IMR-90 (cell line): ENCODE data around the gene SLC66A1. TPM values are rescaled to one million over a fixed set of nuclear protein-coding genes. Genes with fewer than 3 reads are reported as not detected.

Experiments used
- ATAC-seq: fragments of 200-7000 bp; cut with Tn5 transposase; 2 replicates; pipeline ENCODE4 v1.9.1; 2020; ENCODE audit warnings: low read depth, mild to moderate bottlenecking, moderate library complexity
- BruUV-seq: library from RNA; stranded (reverse); fragments of 400-500 nt; replicated peaks from 2 replicates; lab custom pipeline; 2021; lab: Mats Ljungman, UMichigan
- CTCF ChIA-PET: fragments of 300-600 bp; formaldehyde crosslinking; extraction: SDS; loops from one replicate; lab custom pipeline; 2021; ENCODE audit warnings: antibody characterized with exemption; lab: Yijun Ruan, JAX
- POLR2A ChIA-PET: fragments of 300-600 bp; sonication (Branson Sonifier 250); formaldehyde crosslinking; loops from one replicate; lab custom pipeline; 2022; ENCODE audit warnings: antibody characterized with exemption; ENCODE audit not compliant: unreplicated experiment; lab: Charles Lee
- DNase-seq: peaks from one replicate; pipeline ENCODE4 v3.0.0; 2013
- H2AFZ ChIP-seq: replicated peaks from 2 replicates; pipeline ENCODE3; 2013; ENCODE audit warnings: low read length, mild to moderate bottlenecking; ENCODE audit not compliant: poor library complexity
- H2AK5ac ChIP-seq: 2 replicates; pipeline ENCODE4 v1.6.1; 2013; ENCODE audit warnings: low read depth, low read length, inconsistent platforms
- H2AK9ac ChIP-seq: replicated peaks from 2 replicates; pipeline ENCODE3; 2013; ENCODE audit warnings: mild to moderate bottlenecking, low read depth, low read length, moderate library complexity; ENCODE audit not compliant: poor library complexity
- H2BK120ac ChIP-seq: 2 replicates; pipeline ENCODE4 v1.6.1; 2013; ENCODE audit warnings: low read depth, low read length, inconsistent platforms
- H2BK15ac ChIP-seq: 3 replicates; pipeline ENCODE4 v1.6.1; 2013; ENCODE audit warnings: low read depth, low read length, inconsistent platforms
- H2BK20ac ChIP-seq: 2 replicates; pipeline ENCODE4 v1.6.1; 2013; ENCODE audit warnings: low read depth, mild to moderate bottlenecking, inconsistent platforms, low read length, moderate library complexity
- H2BK5ac ChIP-seq: 2 replicates; pipeline ENCODE4 v1.6.1; 2013; ENCODE audit warnings: mild to moderate bottlenecking, low read depth, low read length, inconsistent platforms; ENCODE audit not compliant: poor library complexity, severe bottlenecking
- H3K14ac ChIP-seq: replicated peaks from 2 replicates; pipeline ENCODE4 v1.6.1; 2013; ENCODE audit warnings: low read depth, low read length, inconsistent platforms
- H3K18ac ChIP-seq: 2 replicates; pipeline ENCODE4 v1.6.1; 2013; ENCODE audit warnings: low read depth, low read length, control low read depth
- H3K23ac ChIP-seq: 2 replicates; pipeline ENCODE4 v1.6.1; 2013; ENCODE audit warnings: low read depth, low read length, inconsistent platforms
- H3K27ac ChIP-seq: 2 replicates; pipeline ENCODE4 v1.5.1; 2013; ENCODE audit warnings: mild to moderate bottlenecking, control low read depth, low read length; ENCODE audit not compliant: insufficient read depth
- H3K27me3 ChIP-seq: 2 replicates; pipeline ENCODE4 v1.6.1; 2013; ENCODE audit warnings: low read length; ENCODE audit not compliant: control insufficient read depth, insufficient read depth
- H3K36me3 ChIP-seq: 2 replicates; pipeline ENCODE4 v1.6.1; 2013; ENCODE audit warnings: low read length, mixed read lengths; ENCODE audit not compliant: control insufficient read depth, insufficient read depth
- H3K4ac ChIP-seq: 2 replicates; pipeline ENCODE4 v1.6.1; 2013; ENCODE audit warnings: low read depth, low read length, inconsistent platforms
- H3K4me1 ChIP-seq: 2 replicates; pipeline ENCODE4 v1.6.1; 2013; ENCODE audit warnings: low read length, mixed read lengths; ENCODE audit not compliant: control insufficient read depth, insufficient read depth
- H3K4me2 ChIP-seq: 2 replicates; pipeline ENCODE4 v1.6.1; 2013; ENCODE audit warnings: low read depth, mild to moderate bottlenecking, control low read depth, low read length, moderate library complexity
- H3K4me3 ChIP-seq: 2 replicates; pipeline ENCODE4 v1.5.1; 2013; ENCODE audit warnings: low read depth, mild to moderate bottlenecking, control low read depth, low read length, moderate library complexity; ENCODE audit not compliant: insufficient read depth
- H3K56ac ChIP-seq: 2 replicates; pipeline ENCODE4 v1.6.1; 2013; ENCODE audit warnings: low read length, inconsistent platforms; ENCODE audit not compliant: insufficient read depth; ENCODE audit errors: extremely low read depth
- H3K79me1 ChIP-seq, 2 experiments: 2 replicates each; pipeline ENCODE4 v1.6.1; 2013; ENCODE audit warnings: low read length in 2 of 2, inconsistent platforms in 1 of 2, low read depth in 1 of 2
- H3K9ac ChIP-seq: 2 replicates; pipeline ENCODE4 v1.6.1; 2013; ENCODE audit warnings: low read depth, low read length, control low read depth
- H3K9me1 ChIP-seq: 2 replicates; pipeline ENCODE4 v1.6.1; 2013; ENCODE audit warnings: low read length, inconsistent platforms; ENCODE audit not compliant: insufficient read depth
- H3K9me3 ChIP-seq: 2 replicates; pipeline ENCODE4 v1.6.1; 2013; ENCODE audit warnings: low read length; ENCODE audit not compliant: control insufficient read depth, insufficient read depth
- H4K20me1 ChIP-seq: 2 replicates; pipeline ENCODE4 v1.6.1; 2013; ENCODE audit warnings: low read length, inconsistent platforms; ENCODE audit not compliant: insufficient read depth
- H4K5ac ChIP-seq: 2 replicates; pipeline ENCODE4 v1.6.1; 2013; ENCODE audit warnings: mild to moderate bottlenecking, low read depth, low read length, control low read depth
- H4K8ac ChIP-seq, 2 experiments: 2 replicates each; pipeline ENCODE4 v1.6.1; 2013; ENCODE audit warnings: low read depth in 2 of 2, low read length in 2 of 2, control low read depth in 1 of 2, inconsistent platforms in 1 of 2
- H4K91ac ChIP-seq: 2 replicates; pipeline ENCODE4 v1.6.1; 2013; ENCODE audit warnings: low read depth, low read length, inconsistent platforms; ENCODE audit not compliant: insufficient read depth
- CEBPB ChIP-seq: IDR thresholded peaks from 2 replicates; pipeline ENCODE4 v1.6.1; 2012; ENCODE audit warnings: low read depth, low read length, improper control_type of control experiment
- FOS ChIP-seq: fragments of 150-350 bp; IDR thresholded peaks from 2 replicates; pipeline ENCODE4 v1.6.1; 2016; ENCODE audit warnings: low read depth, low read length
- MAZ ChIP-seq: IDR thresholded peaks from 2 replicates; pipeline ENCODE4 v1.6.1; 2012; ENCODE audit warnings: low read depth, mild to moderate bottlenecking, low read length, improper control_type of control experiment, moderate library complexity, borderline replicate concordance
- NFE2L2 ChIP-seq: fragments of 150-350 bp; IDR thresholded peaks from 2 replicates; pipeline ENCODE4 v1.6.1; 2016; ENCODE audit warnings: low read depth, mild to moderate bottlenecking, low read length
- whole genome bisulfite sequencing, 2 experiments: methylation state at CpG; one replicate each; pipeline versions ENCODE4 v1.1.5 to v1.1.7; 2013; ENCODE audit warnings: missing lambda C conversion rate in 2 of 2; ENCODE audit not compliant: insufficient read length in 1 of 2; ENCODE audit errors: extremely low coverage in 2 of 2; 5-methylcytosine and 5-hydroxymethylcytosine counted together
- dilution Hi-C: fragments of 300-500 bp; cut with HindIII; formaldehyde crosslinking; loops from one replicate; pipeline ENCODE4 v1.14.3; 2018; ENCODE audit warnings: low sequenced_read_pairs; ENCODE audit not compliant: unreplicated experiment
- in situ Hi-C: fragments of 300-500 bp; cut with MboI; formaldehyde crosslinking; loops from 3 replicates; pipeline ENCODE4 v1.14.3; 2019; ENCODE audit warnings: low sequenced_read_pairs, inconsistent platforms, mixed read lengths
- intact Hi-C: fragments of 100-400 bp; cut with micrococcal nuclease; formaldehyde crosslinking; loops from 2 replicates; pipeline ENCODE4 v1.10.0; 2022
- polyA plus RNA-seq, 3 experiments: library from polyadenylated mRNA; depleted of rRNA; stranded (reverse); fragments of >200 nt; gene quantifications; 2 replicates each; pipeline ENCODE4 v1.2.3, GENCODE V29; 2012; ENCODE audit warnings: low replicate concordance in 1 of 3
- total RNA-seq: library from RNA; depleted of rRNA; stranded (reverse); fragments of >200 nt; gene quantifications from 2 replicates; pipeline ENCODE4 v1.2.3, GENCODE V29; 2012
- TF ChIP-seq, protein P1 (sequence below): conservative IDR thresholded peaks from 2 replicates; pipeline ENCODE4 v1.5.1; 2012; ENCODE audit warnings: mild to moderate bottlenecking, low read depth, low read length, improper control_type of control experiment

Gene SLC66A1
- total and polyA plus RNA-seq, 2 of the 4 experiments (the other 2 are of a cell fraction): 6.8 to 18.9 TPM

DNA sequence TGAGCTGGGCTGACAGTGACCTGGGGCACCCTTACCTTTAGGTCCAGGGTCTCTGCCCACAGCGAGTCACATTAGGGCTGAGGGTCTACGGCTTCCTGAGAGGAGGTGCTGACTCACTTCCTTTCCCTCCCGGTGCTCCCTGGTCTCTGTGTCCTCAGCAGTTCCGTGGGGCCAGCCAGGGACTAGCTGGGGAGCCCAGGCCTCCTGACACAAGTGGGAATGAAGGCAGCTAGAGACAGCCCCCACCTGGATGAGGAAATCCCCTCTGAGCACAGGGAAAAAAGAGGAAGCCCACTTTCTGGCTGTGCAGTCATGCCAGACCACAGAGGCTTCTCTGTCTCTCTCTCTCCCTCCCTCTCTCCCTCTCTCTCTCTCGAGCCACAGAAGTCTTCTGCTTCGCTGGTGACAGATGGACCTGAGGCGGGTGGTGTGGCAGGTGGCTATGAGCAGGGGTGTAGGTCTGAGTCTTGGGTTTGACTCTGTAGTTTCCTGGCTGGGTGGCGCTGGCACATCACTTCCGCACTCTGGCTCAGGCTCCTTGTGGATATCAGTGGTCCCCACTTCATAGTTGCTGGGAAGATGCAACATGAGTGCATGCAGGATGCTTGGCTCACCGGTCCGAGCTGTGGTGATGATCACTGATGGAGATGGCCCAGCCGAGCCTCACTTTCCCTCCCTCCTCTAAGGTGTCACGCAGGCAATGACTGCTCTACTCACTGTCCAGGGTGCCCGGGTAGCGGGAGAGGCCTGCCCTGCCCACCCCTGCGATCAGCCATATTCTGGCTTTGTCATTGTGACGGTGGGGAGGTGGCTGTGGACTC, 3.5 kb downstream of the SLC66A1 start:
- H3K9me3 ChIP-seq: no peaks in the 10 kb centered on the region
- H2BK15ac ChIP-seq: peak overlapping the region; percentile 26; the same call in 1 of the 3 replicates
- peak overlapping the region; percentile 84 for H3K14ac ChIP-seq
- peaks cover 33 to 81% of the 10 kb centered on the region in 2 experiments for H3K79me1 ChIP-seq
- H4K91ac ChIP-seq: peak overlapping the region; percentile 29; the same call in 1 of the 2 replicates
- peak overlapping the region; percentile 76; the same call in 1 of the 2 replicates for H3K23ac ChIP-seq
- no peak overlapping the region for H3K4me3 ChIP-seq
- H4K8ac ChIP-seq: peak overlapping the region in 1 of 2 experiments; percentile 90; a peak in 2 of 4 replicates
- ATAC-seq: no peak
- peaks cover 15% of the 10 kb centered on the region for H3K36me3 ChIP-seq
- intact Hi-C loops: no loop called here
- in situ Hi-C loops: no loop called here
- CTCF ChIA-PET: no interaction called here
- peak overlapping the region; percentile 45 for H3K27ac ChIP-seq
- H3K27me3 ChIP-seq: no peaks in the 10 kb centered on the region
- H3K18ac ChIP-seq: no peak overlapping the region; the same call in 1 of the 2 replicates
- H2AK9ac ChIP-seq: peak overlapping the region; percentile 77
- peak overlapping the region; percentile 39 for H3K4me2 ChIP-seq
- BruUV-seq: no TSS peak
- H3K4me1 ChIP-seq: peaks cover 23% of the 10 kb centered on the region
- peak overlapping the region; percentile 83 for H3K4ac ChIP-seq
- peak overlapping the region; percentile 52; the same call in 1 of the 2 replicates for H2BK20ac ChIP-seq
- H4K5ac ChIP-seq: peak overlapping the region; percentile 45; the same call in 1 of the 2 replicates
- WGBS, 2 experiments: 89% methylated on average over 5 of the region's 17 CpGs; no CpG with 5 or more reads in 1 of the 2 experiments
- H3K9ac ChIP-seq: no peak overlapping the region; the same call in 1 of the 2 replicates
- dilution Hi-C loops: no loop called here
- H3K56ac ChIP-seq: 0 out of 2 replicates have a peak overlapping the region, but pooled peaks have one; percentile 38
- peak; percentile 70 for DNase-seq
- peak overlapping the region; percentile 45; the same call in 1 of the 2 replicates for H2BK120ac ChIP-seq
- H2BK5ac ChIP-seq: peak overlapping the region; percentile 82
- peak overlapping the region; percentile 81 for H2AFZ ChIP-seq
- TF ChIP-seq NFE2L2 (0 out of 2 replicates have a peak, but pooled peaks have one; percentile 34), CEBPB (no peak), MAZ (no peak), FOS (0 out of 2 replicates have a peak, but pooled peaks have one; percentile 16)
- TF ChIP-seq, protein P1, sequence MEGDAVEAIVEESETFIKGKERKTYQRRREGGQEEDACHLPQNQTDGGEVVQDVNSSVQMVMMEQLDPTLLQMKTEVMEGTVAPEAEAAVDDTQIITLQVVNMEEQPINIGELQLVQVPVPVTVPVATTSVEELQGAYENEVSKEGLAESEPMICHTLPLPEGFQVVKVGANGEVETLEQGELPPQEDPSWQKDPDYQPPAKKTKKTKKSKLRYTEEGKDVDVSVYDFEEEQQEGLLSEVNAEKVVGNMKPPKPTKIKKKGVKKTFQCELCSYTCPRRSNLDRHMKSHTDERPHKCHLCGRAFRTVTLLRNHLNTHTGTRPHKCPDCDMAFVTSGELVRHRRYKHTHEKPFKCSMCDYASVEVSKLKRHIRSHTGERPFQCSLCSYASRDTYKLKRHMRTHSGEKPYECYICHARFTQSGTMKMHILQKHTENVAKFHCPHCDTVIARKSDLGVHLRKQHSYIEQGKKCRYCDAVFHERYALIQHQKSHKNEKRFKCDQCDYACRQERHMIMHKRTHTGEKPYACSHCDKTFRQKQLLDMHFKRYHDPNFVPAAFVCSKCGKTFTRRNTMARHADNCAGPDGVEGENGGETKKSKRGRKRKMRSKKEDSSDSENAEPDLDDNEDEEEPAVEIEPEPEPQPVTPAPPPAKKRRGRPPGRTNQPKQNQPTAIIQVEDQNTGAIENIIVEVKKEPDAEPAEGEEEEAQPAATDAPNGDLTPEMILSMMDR: no peak
- H4K20me1 ChIP-seq: peaks cover 22% of the 10 kb centered on the region
- H2AK5ac ChIP-seq: peak overlapping the region; percentile 70
- H3K9me1 ChIP-seq: peaks cover 39% of the 10 kb centered on the region
- POLR2A ChIA-PET: no interaction called here
